ENCODE data around the gene ZSCAN1. TPM values are rescaled to one million over a fixed set of nuclear protein-coding genes. Genes with fewer than 3 reads are reported as not detected.

The ZSCAN1 gene
- polyA plus RNA-seq, 1 of the 3 experiments (the other 2 are of a cell fraction), result not detected

DNA sequence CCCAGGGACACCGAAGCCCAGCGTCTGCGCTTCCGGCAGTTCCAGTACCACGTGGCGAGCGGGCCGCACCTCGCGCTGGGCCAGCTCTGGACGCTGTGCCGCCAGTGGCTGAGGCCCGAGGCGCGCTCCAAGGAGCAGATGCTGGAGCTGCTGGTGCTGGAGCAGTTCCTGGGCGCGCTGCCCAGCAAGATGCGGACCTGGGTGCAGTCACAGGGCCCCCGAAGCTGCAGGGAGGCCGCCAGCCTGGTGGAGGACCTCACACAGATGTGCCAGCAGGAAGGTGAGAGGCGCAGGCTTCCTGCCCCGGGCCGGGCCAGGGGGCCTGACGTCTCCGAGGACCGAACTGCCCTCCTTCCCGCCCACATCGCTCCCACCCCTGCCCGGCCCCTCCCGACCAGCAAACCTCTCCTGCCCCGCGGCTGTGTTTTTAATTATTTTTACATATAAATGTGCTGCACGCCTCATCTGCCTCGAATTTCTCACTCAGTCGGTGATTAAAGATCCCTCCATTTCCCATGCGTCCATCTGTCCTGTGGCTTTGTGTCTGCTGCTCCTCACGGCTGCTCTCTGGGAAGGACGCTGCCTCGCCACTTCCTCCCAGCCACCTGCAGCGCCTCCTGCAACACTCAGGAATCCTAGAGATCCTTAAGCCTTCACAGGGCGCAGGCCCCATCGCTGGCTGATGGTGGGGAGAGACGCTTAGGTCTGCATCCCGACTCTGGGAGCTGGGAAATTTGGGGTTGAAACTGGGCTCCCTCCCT lies 4.3 kb downstream of the ZSCAN1 start:
- DNase-seq, result no peak
- no peaks in the 10 kb centered on the region for H3K9me2 ChIP-seq
- H3K79me2 ChIP-seq (ENCODE audit: insufficient read depth), result no peaks in the 10 kb centered on the region
- no peaks in the 10 kb centered on the region for H3K27me3 ChIP-seq (ENCODE audit: insufficient read depth)
- no peaks in the 10 kb centered on the region for H3K9me3 ChIP-seq
- POLR2A ChIA-PET, result no interaction called here
- no peaks in the 10 kb centered on the region for H3K36me3 ChIP-seq (replicated peaks in 1 of 2; ENCODE audit: control insufficient read depth in 1 of 2, insufficient read depth in 2 of 2, low read length in 1 of 2)
- WGBS (ENCODE audit: low lambda C conversion rate), result 50% methylated on average over 35 of the region's 44 CpGs
- H3K4me3 ChIP-seq (ENCODE audit: low read depth in 2 of 2, low read length in 1 of 2), result no peak overlapping the region
- no peak for TF ChIP-seq RAD21 (IDR thresholded peaks at IDR 0.05; ENCODE audit: low read length)
- TF ChIP-seq CHD2 (IDR thresholded peaks at IDR 0.05; ENCODE audit: low read length, partially characterized antibody), result no peak
- no peak for TF ChIP-seq MXI1 (IDR thresholded peaks at IDR 0.05; ENCODE audit: low read depth, low read length)
- TF ChIP-seq SIN3A (IDR thresholded peaks at IDR 0.05; ENCODE audit: borderline replicate concordance, low read depth, low read length), result no peak
- TF ChIP-seq NFIC (IDR thresholded peaks at IDR 0.05; ENCODE audit: borderline replicate concordance), result no peak
- CTCF ChIA-PET, result no interaction called here
- H2AFZ ChIP-seq (ENCODE audit: low read depth), result no peak overlapping the region
- H3K4me1 ChIP-seq (ENCODE audit: control insufficient read depth in 1 of 2, insufficient read depth in 2 of 2, low read depth in 1 of 2, low read length in 1 of 2), result no peaks in the 10 kb centered on the region
- no peak overlapping the region for H3K27ac ChIP-seq (ENCODE audit: low read depth in 2 of 2, low read length in 1 of 2)
- H4K20me1 ChIP-seq (ENCODE audit: insufficient read depth), result no peaks in the 10 kb centered on the region
- H3F3A ChIP-seq (replicated peaks; ENCODE audit: insufficient read depth), result no peaks in the 10 kb centered on the region
- no peak overlapping the region for H3K9ac ChIP-seq
- H3K4me2 ChIP-seq, result no peak overlapping the region

DNA sequence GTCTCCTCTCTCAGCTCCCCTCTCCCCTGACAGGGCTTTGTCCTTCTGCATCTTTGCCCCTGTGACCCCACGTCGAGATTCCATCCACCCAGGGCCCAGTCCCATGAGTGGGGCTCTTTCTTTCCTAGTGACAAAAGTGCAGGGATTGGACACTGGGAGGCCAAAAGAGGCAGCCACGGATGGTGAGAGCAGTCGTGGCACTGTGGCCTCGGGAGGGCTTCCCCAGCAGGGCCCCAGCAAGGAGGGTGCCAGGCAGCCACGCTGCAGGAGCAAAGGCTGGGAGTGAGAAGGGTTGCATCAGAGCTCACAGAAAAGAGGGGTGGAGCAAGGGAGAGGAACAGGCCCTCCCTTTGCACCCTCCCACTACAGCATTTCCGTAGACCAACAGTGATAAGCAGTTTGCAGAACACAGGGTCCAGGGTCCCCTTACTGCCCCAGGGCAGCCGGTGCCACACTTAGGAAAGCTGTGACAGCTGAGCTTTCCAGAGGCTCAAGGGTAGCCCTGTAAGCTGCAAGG lies 4.9 kb downstream of the ZSCAN1 start:
- DNase-seq, result no peak
- 9% methylated on average over 8 of the region's 8 CpGs for WGBS (ENCODE audit: low lambda C conversion rate)
- H3K4me2 ChIP-seq, result no peak overlapping the region
- H2AFZ ChIP-seq (ENCODE audit: low read depth), result no peak overlapping the region
- CTCF ChIA-PET, result no interaction called here
- H3F3A ChIP-seq (replicated peaks; ENCODE audit: insufficient read depth), result no peaks in the 10 kb centered on the region
- no peaks in the 10 kb centered on the region for H4K20me1 ChIP-seq (ENCODE audit: insufficient read depth)
- no peak for TF ChIP-seq TAF1 (IDR thresholded peaks at IDR 0.05; ENCODE audit: borderline replicate concordance, low read depth, low read length)
- TF ChIP-seq FOXJ3 (CRISPR knock-in tag; IDR thresholded peaks at IDR 0.05), result no peak
- H3K79me2 ChIP-seq (ENCODE audit: insufficient read depth), result no peaks in the 10 kb centered on the region
- POLR2A ChIA-PET, result no interaction called here
- H3K27me3 ChIP-seq (ENCODE audit: insufficient read depth), result no peaks in the 10 kb centered on the region
- no peaks in the 10 kb centered on the region for H3K9me2 ChIP-seq
- no peaks in the 10 kb centered on the region for H3K4me1 ChIP-seq (ENCODE audit: control insufficient read depth in 1 of 2, insufficient read depth in 2 of 2, low read depth in 1 of 2, low read length in 1 of 2)
- H3K4me3 ChIP-seq (ENCODE audit: low read depth in 2 of 2, low read length in 1 of 2), result no peak overlapping the region
- H3K36me3 ChIP-seq (replicated peaks in 1 of 2; ENCODE audit: control insufficient read depth in 1 of 2, insufficient read depth in 2 of 2, low read length in 1 of 2), result no peaks in the 10 kb centered on the region
- H3K27ac ChIP-seq (ENCODE audit: low read depth in 2 of 2, low read length in 1 of 2), result no peak overlapping the region
- H3K9ac ChIP-seq, result no peak overlapping the region
- no peaks in the 10 kb centered on the region for H3K9me3 ChIP-seq

DNA sequence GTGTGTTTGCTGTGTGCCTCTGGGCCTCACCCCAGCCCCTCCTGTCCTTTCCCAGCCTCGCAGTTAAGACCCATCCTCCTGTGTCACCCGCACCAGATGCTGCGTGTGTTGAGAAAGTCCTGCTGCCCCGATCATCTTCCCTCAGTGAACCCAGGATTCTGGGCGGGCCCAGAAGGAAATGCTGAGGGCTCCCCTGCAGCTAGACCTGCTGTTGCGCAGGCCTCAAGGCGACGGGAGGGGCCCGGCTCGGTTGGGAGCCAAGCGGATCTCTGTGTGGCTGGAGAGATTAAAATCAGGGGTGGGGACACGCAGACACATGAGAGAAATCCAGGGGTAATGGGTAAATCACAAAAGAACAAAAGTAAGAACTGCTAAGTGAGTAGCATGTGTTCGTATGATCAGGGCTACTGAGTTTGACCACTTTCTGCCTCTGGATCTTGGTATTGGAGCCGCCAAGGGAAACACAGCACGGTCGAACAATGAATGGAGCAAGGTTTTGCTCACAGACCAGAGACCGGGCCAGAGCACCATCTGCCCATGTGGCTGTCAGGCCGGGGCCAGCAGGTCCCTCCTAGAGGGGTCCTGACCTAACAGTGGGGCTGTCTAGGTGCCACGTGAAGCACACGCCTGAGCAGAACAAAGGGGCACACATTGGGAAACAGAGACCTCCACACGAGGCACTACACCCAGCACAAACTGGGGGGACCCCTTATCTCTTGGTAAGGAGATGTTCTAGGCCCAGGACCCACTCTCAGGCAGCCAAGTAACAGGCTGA lies 7.1 kb downstream of the ZSCAN1 start:
- CTCF ChIA-PET, result no interaction called here
- no peak overlapping the region for H2AFZ ChIP-seq (ENCODE audit: low read depth)
- H3K27me3 ChIP-seq (ENCODE audit: insufficient read depth), result no peaks in the 10 kb centered on the region
- POLR2A ChIA-PET, result no interaction called here
- H3K9me3 ChIP-seq, result no peaks in the 10 kb centered on the region
- H3K79me2 ChIP-seq (ENCODE audit: insufficient read depth), result no peaks in the 10 kb centered on the region
- no peaks in the 10 kb centered on the region for H4K20me1 ChIP-seq (ENCODE audit: insufficient read depth)
- H3K36me3 ChIP-seq (replicated peaks in 1 of 2; ENCODE audit: control insufficient read depth in 1 of 2, insufficient read depth in 2 of 2, low read length in 1 of 2), result no peaks in the 10 kb centered on the region
- H3K9ac ChIP-seq, result no peak overlapping the region
- DNase-seq, result no peak
- TF ChIP-seq, protein P1, sequence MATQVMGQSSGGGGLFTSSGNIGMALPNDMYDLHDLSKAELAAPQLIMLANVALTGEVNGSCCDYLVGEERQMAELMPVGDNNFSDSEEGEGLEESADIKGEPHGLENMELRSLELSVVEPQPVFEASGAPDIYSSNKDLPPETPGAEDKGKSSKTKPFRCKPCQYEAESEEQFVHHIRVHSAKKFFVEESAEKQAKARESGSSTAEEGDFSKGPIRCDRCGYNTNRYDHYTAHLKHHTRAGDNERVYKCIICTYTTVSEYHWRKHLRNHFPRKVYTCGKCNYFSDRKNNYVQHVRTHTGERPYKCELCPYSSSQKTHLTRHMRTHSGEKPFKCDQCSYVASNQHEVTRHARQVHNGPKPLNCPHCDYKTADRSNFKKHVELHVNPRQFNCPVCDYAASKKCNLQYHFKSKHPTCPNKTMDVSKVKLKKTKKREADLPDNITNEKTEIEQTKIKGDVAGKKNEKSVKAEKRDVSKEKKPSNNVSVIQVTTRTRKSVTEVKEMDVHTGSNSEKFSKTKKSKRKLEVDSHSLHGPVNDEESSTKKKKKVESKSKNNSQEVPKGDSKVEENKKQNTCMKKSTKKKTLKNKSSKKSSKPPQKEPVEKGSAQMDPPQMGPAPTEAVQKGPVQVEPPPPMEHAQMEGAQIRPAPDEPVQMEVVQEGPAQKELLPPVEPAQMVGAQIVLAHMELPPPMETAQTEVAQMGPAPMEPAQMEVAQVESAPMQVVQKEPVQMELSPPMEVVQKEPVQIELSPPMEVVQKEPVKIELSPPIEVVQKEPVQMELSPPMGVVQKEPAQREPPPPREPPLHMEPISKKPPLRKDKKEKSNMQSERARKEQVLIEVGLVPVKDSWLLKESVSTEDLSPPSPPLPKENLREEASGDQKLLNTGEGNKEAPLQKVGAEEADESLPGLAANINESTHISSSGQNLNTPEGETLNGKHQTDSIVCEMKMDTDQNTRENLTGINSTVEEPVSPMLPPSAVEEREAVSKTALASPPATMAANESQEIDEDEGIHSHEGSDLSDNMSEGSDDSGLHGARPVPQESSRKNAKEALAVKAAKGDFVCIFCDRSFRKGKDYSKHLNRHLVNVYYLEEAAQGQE (IDR thresholded peaks at IDR 0.05; ENCODE audit: low read depth, low read length), result no peak
- no peak for TF ChIP-seq RFX5 (IDR thresholded peaks at IDR 0.05; ENCODE audit: low read length)
- TF ChIP-seq ELF1 (IDR thresholded peaks at IDR 0.05), result no peak
- TF ChIP-seq NFIC (IDR thresholded peaks at IDR 0.05; ENCODE audit: borderline replicate concordance), result no peak
- no peak for TF ChIP-seq NRF1 (IDR thresholded peaks at IDR 0.05; ENCODE audit: low read depth, low read length)
- no peak for TF ChIP-seq YY1 (IDR thresholded peaks at IDR 0.05; ENCODE audit: low read depth)
- no peak for TF ChIP-seq EP300 (IDR thresholded peaks at IDR 0.05; ENCODE audit: borderline replicate concordance in 1 of 2, low read depth in 1 of 2, low read length in 1 of 2)
- no peaks in the 10 kb centered on the region for H3K9me2 ChIP-seq
- no peak overlapping the region for H3K4me3 ChIP-seq (ENCODE audit: low read depth in 2 of 2, low read length in 1 of 2)
- H3K27ac ChIP-seq (ENCODE audit: low read depth in 2 of 2, low read length in 1 of 2), result no peak overlapping the region
- 44% methylated on average over 19 of the region's 21 CpGs for WGBS (ENCODE audit: low lambda C conversion rate)
- no peaks in the 10 kb centered on the region for H3K4me1 ChIP-seq (ENCODE audit: control insufficient read depth in 1 of 2, insufficient read depth in 2 of 2, low read depth in 1 of 2, low read length in 1 of 2)
- no peak overlapping the region for H3K4me2 ChIP-seq
- no peaks in the 10 kb centered on the region for H3F3A ChIP-seq (replicated peaks; ENCODE audit: insufficient read depth)

Data from SK-N-SH (cell line).